ENCODE measurements around the gene GABRG3. TPM values are rescaled to one million over a fixed set of nuclear protein-coding genes. Genes with fewer than 3 reads are reported as not detected.

The GABRG3 gene
- total RNA-seq, 1 donor from 2014 or later = 0.08 TPM

GRCh38 chr15:27573805-27574485 is 603.0 kb downstream of the GABRG3 start:
- TF ChIP-seq CTCF (IDR thresholded peaks at IDR 0.05; ENCODE audit: insufficient read depth, low read length, poor library complexity, severe bottlenecking) = no peak
- no peak for DNase-seq (ENCODE audit: low read depth)
- Histone ChIP-seq H3K27me3 (ENCODE audit: control insufficient read depth, insufficient read depth, low read length) (no peaks in the 10 kb centered on the region), H3K36me3 (ENCODE audit: control insufficient read depth, insufficient read depth, low read length) (no peaks in the 10 kb centered on the region), H3K4me3 (ENCODE audit: low read depth, low read length) (no peak overlapping the region)

GRCh38 chr15:27574541-27575054 is 603.6 kb downstream of the GABRG3 start:
- Histone ChIP-seq H3K4me3 (ENCODE audit: low read depth, low read length) (no peak overlapping the region), H3K36me3 (ENCODE audit: control insufficient read depth, insufficient read depth, low read length) (no peaks in the 10 kb centered on the region), H3K27me3 (ENCODE audit: control insufficient read depth, insufficient read depth, low read length) (no peaks in the 10 kb centered on the region)
- TF ChIP-seq CTCF (IDR thresholded peaks at IDR 0.05; ENCODE audit: insufficient read depth, low read length, poor library complexity, severe bottlenecking) = no peak
- DNase-seq (ENCODE audit: low read depth) = no peak

GRCh38 chr15:27575521-27575920 is 604.5 kb downstream of the GABRG3 start:
- H3K36me3 ChIP-seq (ENCODE audit: control insufficient read depth, insufficient read depth, low read length) = no peaks in the 10 kb centered on the region
- TF ChIP-seq CTCF (IDR thresholded peaks at IDR 0.05; ENCODE audit: insufficient read depth, low read length, poor library complexity, severe bottlenecking) = no peak
- no peaks in the 10 kb centered on the region for H3K27me3 ChIP-seq (ENCODE audit: control insufficient read depth, insufficient read depth, low read length)
- no peak overlapping the region for H3K4me3 ChIP-seq (ENCODE audit: low read depth, low read length)
- no peak for DNase-seq (ENCODE audit: low read depth)

GRCh38 chr15:27576576-27576975 is 605.6 kb downstream of the GABRG3 start:
- Histone ChIP-seq H3K27me3 (ENCODE audit: control insufficient read depth, insufficient read depth, low read length) (no peaks in the 10 kb centered on the region), H3K4me3 (ENCODE audit: low read depth, low read length) (no peak overlapping the region), H3K36me3 (ENCODE audit: control insufficient read depth, insufficient read depth, low read length) (no peaks in the 10 kb centered on the region)
- DNase-seq (ENCODE audit: low read depth) = no peak
- TF ChIP-seq CTCF (IDR thresholded peaks at IDR 0.05; ENCODE audit: insufficient read depth, low read length, poor library complexity, severe bottlenecking) = no peak

GRCh38 chr15:27579738-27580137 is 608.8 kb downstream of the GABRG3 start:
- H3K4me3 ChIP-seq (ENCODE audit: low read depth, low read length) = no peak overlapping the region
- no peaks in the 10 kb centered on the region for H3K36me3 ChIP-seq (ENCODE audit: control insufficient read depth, insufficient read depth, low read length)
- no peak for DNase-seq (ENCODE audit: low read depth)
- TF ChIP-seq CTCF (IDR thresholded peaks at IDR 0.05; ENCODE audit: insufficient read depth, low read length, poor library complexity, severe bottlenecking) = no peak
- H3K27me3 ChIP-seq (ENCODE audit: control insufficient read depth, insufficient read depth, low read length) = no peaks in the 10 kb centered on the region
